RWPE2 (cell line): ENCODE results near the gene APBB3.
A peak's percentile ranks its signal among the peaks of the same experiment; 100 is the strongest.

Experiments used
- ATAC-seq: fragments of 200-7000 bp; cut with Tn5 transposase; 3 replicates; pipeline ENCODE4 v1.9.1; 2021; ENCODE audit warnings: low read depth
- DNase-seq: peaks from one replicate; pipeline ENCODE4 v3.0.0-alpha.2; 2020; ENCODE audit warnings: low spot score
- H3K27ac ChIP-seq: fragments of 450-650 bp; 2 replicates; pipeline ENCODE4 v1.5.1; 2017; ENCODE audit warnings: mild to moderate bottlenecking; ENCODE audit not compliant: poor library complexity, severe bottlenecking
- H3K27me3 ChIP-seq: fragments of 250-450 bp; sonication (Bioruptor Pico); 2 replicates; pipeline ENCODE4 v1.5.1; 2021; ENCODE audit warnings: mild to moderate bottlenecking, moderate library complexity; ENCODE audit not compliant: insufficient read depth, poor library complexity, severe bottlenecking
- H3K36me3 ChIP-seq: fragments of 250-450 bp; sonication (Bioruptor Pico); 2 replicates; pipeline ENCODE4 v1.5.1; 2020; ENCODE audit warnings: low read depth, mild to moderate bottlenecking, moderate library complexity
- H3K4me1 ChIP-seq: fragments of 250-450 bp; sonication (Bioruptor Pico); 2 replicates; pipeline ENCODE4 v1.5.1; 2021; ENCODE audit warnings: mild to moderate bottlenecking, moderate library complexity; ENCODE audit not compliant: insufficient read depth, poor library complexity, severe bottlenecking
- H3K4me3 ChIP-seq: fragments of 250-450 bp; sonication (Bioruptor Pico); 2 replicates; pipeline ENCODE4 v1.5.1; 2021; ENCODE audit warnings: mild to moderate bottlenecking, moderate library complexity; ENCODE audit not compliant: severe bottlenecking
- H3K9me3 ChIP-seq: fragments of 250-450 bp; sonication (Bioruptor Pico); 2 replicates; pipeline ENCODE4 v1.5.1; 2021; ENCODE audit warnings: mild to moderate bottlenecking, moderate library complexity; ENCODE audit not compliant: severe bottlenecking
- CTCF ChIP-seq: fragments of 450-650 bp; IDR thresholded peaks from one replicate; pipeline ENCODE4 v1.5.1; 2017; ENCODE audit warnings: mild to moderate bottlenecking, moderate library complexity; ENCODE audit not compliant: poor library complexity, severe bottlenecking

APBB3 gene

DNA sequence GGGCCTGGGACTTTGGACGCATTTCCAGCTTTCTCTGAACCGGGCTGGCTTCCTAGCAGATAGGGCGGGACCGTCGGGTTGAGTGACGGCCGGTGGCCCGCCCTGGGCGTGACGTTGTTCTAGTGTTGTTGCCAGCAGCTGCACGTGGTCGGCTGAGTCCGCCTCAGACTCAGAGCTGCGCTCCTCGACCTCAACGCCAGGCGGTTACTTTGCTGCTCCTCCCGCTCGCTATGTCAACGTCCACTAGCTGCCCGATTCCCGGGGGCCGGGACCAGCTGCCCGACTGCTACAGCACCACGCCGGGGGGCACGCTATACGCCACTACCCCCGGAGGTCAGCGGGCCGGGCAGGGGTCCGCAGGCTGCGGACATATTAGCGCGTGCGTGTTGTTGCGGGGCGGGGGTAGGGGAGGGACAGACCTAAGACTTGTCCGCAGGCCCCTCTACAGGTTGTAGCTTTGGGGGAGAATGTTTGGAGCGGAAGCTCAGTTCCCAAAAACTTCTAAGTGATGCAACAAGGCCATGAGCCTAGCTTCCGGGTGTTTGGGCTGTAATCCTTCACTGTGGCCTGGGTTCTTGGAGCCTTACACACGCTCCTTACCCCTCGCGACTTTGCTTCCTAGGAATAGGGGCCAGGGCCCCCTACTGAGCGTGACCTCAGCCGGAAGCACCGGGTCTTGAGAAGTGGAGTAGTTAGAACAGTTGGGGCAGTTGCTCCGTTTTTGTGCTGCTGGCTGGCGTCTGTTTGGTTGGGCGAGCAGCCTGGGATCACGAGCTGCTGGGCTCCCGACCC, 16.7 kb downstream of the APBB3 start, which contains the start of gene EIF4EBP3:
Gene EIF4EBP3, plus strand, starts transcription at position 155 of the 792 bp plus-strand sequence. Its CDS starts 76 bp downstream, at position 231.
- peaks cover 55% of the 10 kb centered on the region for H3K36me3 ChIP-seq

DNA sequence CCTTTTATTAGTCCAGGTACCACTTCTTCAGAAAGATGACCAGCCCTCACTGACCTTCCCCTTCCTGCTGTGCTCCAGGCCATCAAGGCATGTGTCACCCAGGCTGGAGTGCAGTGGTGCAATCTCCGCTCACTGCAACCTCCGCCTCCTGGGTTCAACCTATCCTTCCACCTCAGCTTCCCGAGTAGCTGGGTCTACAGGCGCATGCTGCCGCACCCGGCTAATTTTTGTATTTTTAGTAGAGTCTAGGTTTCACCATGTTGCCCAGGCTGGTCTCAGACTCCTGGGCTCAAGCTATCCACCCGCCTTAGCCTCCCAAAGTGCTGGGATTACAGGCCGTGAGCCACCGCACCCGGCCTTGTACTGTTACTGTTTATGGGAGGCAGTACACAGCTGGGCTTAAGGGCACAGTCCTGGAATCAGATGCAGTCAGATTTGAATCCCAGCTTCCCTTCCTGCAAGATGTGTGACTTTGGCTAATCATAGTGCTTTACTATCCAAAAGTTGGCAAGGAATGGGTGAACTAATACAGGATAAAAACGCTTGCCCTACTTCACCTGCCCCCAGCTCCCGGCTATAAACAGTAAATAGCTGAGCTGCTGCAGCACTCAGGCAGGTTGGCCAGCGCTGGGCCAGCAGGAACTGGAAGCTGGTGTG, 17.4 kb downstream of the APBB3 start:
- Histone ChIP-seq H3K27ac (peak overlapping the region; percentile 5), H3K27me3 (no peaks in the 10 kb centered on the region), H3K36me3 (peaks cover 52% of the 10 kb centered on the region), H3K4me3 (no peak overlapping the region), H3K9me3 (no peaks in the 10 kb centered on the region), H3K4me1 (peaks cover 9% of the 10 kb centered on the region)
- DNase-seq, result no peak
- no peak for TF ChIP-seq CTCF
- no peak; the same call in 1 of the 3 replicates for ATAC-seq

More for the DNA sequence above, 16.7 kb downstream of the APBB3 start, which contains the start of gene EIF4EBP3:
- peak; percentile 95 for DNase-seq
- Histone ChIP-seq H3K4me3 (peak within 1 kb of the TSS; percentile 10), H3K27me3 (no peaks in the 10 kb centered on the region), H3K4me1 (peaks cover 9% of the 10 kb centered on the region), H3K9me3 (no peaks in the 10 kb centered on the region), H3K27ac (peak within 1 kb of the TSS; percentile 5)
- peak; percentile 95 for ATAC-seq
- peak; percentile 47 for TF ChIP-seq CTCF

GRCh38 chr5:140545606-140546005, 18.8 kb downstream of the APBB3 start:
- H3K27me3 ChIP-seq, result no peaks in the 10 kb centered on the region
- H3K36me3 ChIP-seq, result peaks cover 52% of the 10 kb centered on the region
- no peak overlapping the region for H3K4me3 ChIP-seq
- no peak for TF ChIP-seq CTCF
- DNase-seq (no peak), ATAC-seq (no peak)
- no peaks in the 10 kb centered on the region for H3K9me3 ChIP-seq
- no peak overlapping the region for H3K27ac ChIP-seq
- H3K4me1 ChIP-seq, result peaks cover 9% of the 10 kb centered on the region

DNA sequence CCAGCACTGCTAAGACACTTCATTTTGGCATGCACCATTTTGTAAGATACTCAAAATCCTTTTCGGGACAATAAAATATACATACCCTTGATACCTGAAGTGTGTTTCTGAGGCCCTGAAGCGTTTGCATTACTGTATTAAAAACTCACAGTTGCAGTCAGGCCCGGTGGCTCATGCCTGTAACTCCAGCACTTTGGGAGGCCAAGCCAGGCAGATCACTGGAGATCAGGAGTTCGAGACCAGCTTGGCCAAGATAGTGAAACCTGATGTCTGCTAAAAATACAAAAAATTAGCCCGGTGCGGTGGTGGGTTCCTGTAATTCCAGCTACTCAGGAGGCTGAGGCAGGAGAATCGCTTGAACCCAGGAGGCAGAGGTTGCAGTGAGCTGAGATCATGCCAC, 19.4 kb downstream of the APBB3 start:
- no peaks in the 10 kb centered on the region for H3K9me3 ChIP-seq
- no peak overlapping the region for H3K27ac ChIP-seq
- peaks cover 9% of the 10 kb centered on the region for H3K4me1 ChIP-seq
- H3K36me3 ChIP-seq, result peaks cover 52% of the 10 kb centered on the region
- ATAC-seq (no peak), DNase-seq (no peak)
- no peak for TF ChIP-seq CTCF
- no peaks in the 10 kb centered on the region for H3K27me3 ChIP-seq
- no peak overlapping the region for H3K4me3 ChIP-seq
